ENCODE results near the gene VPS35. TPM values are rescaled to one million over a fixed set of nuclear protein-coding genes. Genes with fewer than 3 reads are reported as not detected.

Gene VPS35
- total and polyA plus RNA-seq, 2 of the 13 experiments (the other 11 are each of a cell fraction or from before 2014, with no cell fraction given) = 30.7 to 136 TPM

DNA sequence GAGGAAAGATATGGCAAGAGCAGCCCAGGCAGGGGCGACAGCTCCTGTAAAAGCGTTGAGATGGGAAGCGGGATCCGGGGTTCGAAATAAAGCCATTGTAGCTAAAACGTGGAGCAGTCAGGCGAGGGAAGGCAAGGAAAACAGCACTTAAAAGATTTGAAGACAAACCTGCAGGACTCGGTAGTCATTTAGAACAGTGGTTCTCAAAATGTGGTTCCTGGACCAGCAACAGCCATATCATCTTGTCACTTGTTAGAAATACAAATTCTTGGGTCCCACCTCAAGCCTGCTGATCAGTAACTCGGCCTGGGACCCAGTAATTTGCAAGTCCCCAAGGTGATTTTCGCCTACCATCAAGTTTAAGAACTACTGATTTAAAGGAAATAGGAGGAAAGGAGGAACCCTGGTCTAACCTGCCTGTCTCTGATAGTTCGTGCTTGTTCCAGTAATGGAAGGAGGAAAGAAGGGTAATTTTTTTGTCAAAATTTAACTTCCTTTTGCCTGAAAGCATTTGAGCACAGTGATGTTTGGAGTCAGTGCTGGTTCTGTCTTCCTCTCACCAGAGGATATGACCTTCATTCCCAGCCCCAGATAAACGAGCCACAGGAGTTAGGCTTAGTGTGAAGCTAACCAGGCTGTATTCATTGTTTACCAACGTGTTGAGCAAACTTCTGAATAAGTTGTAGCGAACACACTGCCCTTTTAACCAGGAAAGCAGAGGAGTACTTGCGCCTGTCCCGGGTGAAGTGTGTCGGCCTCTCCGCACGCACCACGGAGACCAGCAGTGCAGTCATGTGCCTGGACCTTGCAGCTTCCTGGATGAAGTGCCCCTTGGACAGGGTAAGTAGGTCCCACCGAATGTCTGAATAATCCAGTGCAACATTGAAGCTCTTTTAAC, 1.6 kb upstream of the VPS35 start (continued):
- TF ChIP-seq ZNF318 (CRISPR knock-in tag; IDR thresholded peaks at IDR 0.05) = peak; percentile 28; the same call in 1 of the 2 replicates
- TF ChIP-seq ZNF44 (CRISPR knock-in tag; IDR thresholded peaks at IDR 0.05) = no peak
- TF ChIP-seq ZNF616 (CRISPR knock-in tag; IDR thresholded peaks at IDR 0.05; ENCODE audit: low read depth) = peak; percentile 70; the same call in 1 of the 2 replicates
- no peak for TF ChIP-seq ZNF790 (CRISPR knock-in tag; IDR thresholded peaks at IDR 0.05; ENCODE audit: borderline replicate concordance)
- TF ChIP-seq, protein P1, sequence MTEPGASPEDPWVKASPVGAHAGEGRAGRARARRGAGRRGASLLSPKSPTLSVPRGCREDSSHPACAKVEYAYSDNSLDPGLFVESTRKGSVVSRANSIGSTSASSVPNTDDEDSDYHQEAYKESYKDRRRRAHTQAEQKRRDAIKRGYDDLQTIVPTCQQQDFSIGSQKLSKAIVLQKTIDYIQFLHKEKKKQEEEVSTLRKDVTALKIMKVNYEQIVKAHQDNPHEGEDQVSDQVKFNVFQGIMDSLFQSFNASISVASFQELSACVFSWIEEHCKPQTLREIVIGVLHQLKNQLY (CRISPR knock-in tag; IDR thresholded peaks at IDR 0.05) = no peak
- no peak for TF ChIP-seq ZNF18 (CRISPR knock-in tag; IDR thresholded peaks at IDR 0.05; ENCODE audit: insufficient replicate concordance)
- no peak for TF ChIP-seq PAX8 (CRISPR knock-in tag; IDR thresholded peaks at IDR 0.05; ENCODE audit: borderline replicate concordance)
- TF ChIP-seq ZNF574 (CRISPR knock-in tag; IDR thresholded peaks at IDR 0.05) = peak; percentile 58; the same call in 1 of the 2 replicates
- no peak for TF ChIP-seq TP53 (CRISPR knock-in tag; conservative IDR thresholded peaks at IDR 0.05)
- TF ChIP-seq, protein P2, sequence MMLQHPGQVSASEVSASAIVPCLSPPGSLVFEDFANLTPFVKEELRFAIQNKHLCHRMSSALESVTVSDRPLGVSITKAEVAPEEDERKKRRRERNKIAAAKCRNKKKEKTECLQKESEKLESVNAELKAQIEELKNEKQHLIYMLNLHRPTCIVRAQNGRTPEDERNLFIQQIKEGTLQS (CRISPR knock-in tag; IDR thresholded peaks at IDR 0.05) = no peak
- TF ChIP-seq ZMYM4 (CRISPR knock-in tag; IDR thresholded peaks at IDR 0.05) = peak; percentile 73
- TF ChIP-seq FOXC1 (CRISPR knock-in tag; IDR thresholded peaks at IDR 0.05; ENCODE audit: borderline replicate concordance) = no peak
- TF ChIP-seq HDAC1 (CRISPR knock-in tag; IDR thresholded peaks at IDR 0.05) = no peak
